Upper lobe of left lung (tissue), 4 donors: ENCODE results near the gene TMEM18.

ENCODE experiments used
- CTCF ChIP-seq, 6 experiments: fragments of 450-650 bp in 4 of 6; fragments of 200-600 bp in 2 of 6; sonication (generic) in 2 of 6; IDR thresholded peaks; one replicate each; pipeline ENCODE4 v1.5.1; 2016 to 2019; ENCODE audit warnings: antibody characterized with exemption in 6 of 6
- POLR2A ChIP-seq, 4 donors: fragments of 450-650 bp; IDR thresholded peaks; one replicate each; pipeline ENCODE4 v1.5.1; 2016 to 2017; ENCODE audit warnings: antibody characterized with exemption in 4 of 4, mild to moderate bottlenecking in 2 of 4

DNA sequence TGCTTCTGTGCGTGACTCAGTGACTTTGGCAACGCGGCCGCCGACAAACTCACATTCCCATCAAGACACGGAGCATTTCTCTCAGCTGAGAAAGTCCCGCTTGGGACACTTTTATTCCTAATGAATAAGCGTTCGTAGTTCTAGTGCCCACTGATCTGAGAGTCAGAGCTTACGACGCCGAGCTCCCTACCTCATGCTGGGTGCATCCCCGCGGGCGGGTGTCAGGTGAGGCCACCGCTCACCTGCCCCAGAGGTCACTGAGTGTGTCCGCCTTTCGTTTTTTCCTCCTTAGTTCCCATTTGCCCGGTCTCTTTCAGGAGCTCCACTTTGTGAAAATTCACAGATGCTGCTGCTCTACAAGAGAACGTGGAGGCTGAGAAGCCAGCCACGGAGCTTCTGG lies 43.6 kb upstream of the TMEM18 start:
- no peak for TF ChIP-seq POLR2A (IDR thresholded peaks at IDR 0.05)
- no peak for TF ChIP-seq CTCF (IDR thresholded peaks at IDR 0.05)
